ENCODE measurements around the gene HRG.
A peak's percentile ranks its signal among the peaks of the same experiment; 100 is the strongest.
"Not testable (repeated sequence)": the region's sequence is repeated elsewhere in the genome, so short reads cannot be mapped to it uniquely, and the experiment has no call there.

Gene HRG

GRCh38 chr3:186683979-186684378 lies 18.2 kb downstream of the HRG start:
- no peak for DNase-seq

GRCh38 chr3:186686475-186686874 lies 20.7 kb downstream of the HRG start:
- DNase-seq: not testable (repeated sequence)

GRCh38 chr3:186687120-186687651 lies 21.4 kb downstream of the HRG start:
- DNase-seq: no peak

- DNase-seq: not testable (repeated sequence)
Observed at GRCh38 chr3:186690304-186690703, 24.5 kb downstream of the HRG start.

GRCh38 chr3:186691676-186692075 lies 25.9 kb downstream of the HRG start:
- DNase-seq: no peak

- DNase-seq: no peak
Observed at GRCh38 chr3:186693843-186694242, 28.0 kb downstream of the HRG start.

GRCh38 chr3:186694288-186695032 lies 28.6 kb downstream of the HRG start:
- DNase-seq: no peak

- DNase-seq: no peak
Observed at GRCh38 chr3:186696522-186696921, 30.7 kb downstream of the HRG start.

- no peak for DNase-seq
Observed at GRCh38 chr3:186697510-186697909, 31.7 kb downstream of the HRG start.

- DNase-seq: no peak
Observed at GRCh38 chr3:186700267-186700666, 34.5 kb downstream of the HRG start.

GRCh38 chr3:186702451-186702850 lies 36.6 kb downstream of the HRG start:
- DNase-seq: not testable (repeated sequence)

GRCh38 chr3:186705882-186706780 lies 40.3 kb downstream of the HRG start:
- DNase-seq: peak; percentile 51

- no peak for DNase-seq
Observed at GRCh38 chr3:186708983-186709679, 43.3 kb downstream of the HRG start.

- not testable (repeated sequence) for DNase-seq
Observed at GRCh38 chr3:186710694-186711093, 44.9 kb downstream of the HRG start.

- DNase-seq: no peak
Observed at GRCh38 chr3:186713499-186713898, 47.7 kb downstream of the HRG start.

GRCh38 chr3:186717039-186717457 lies 51.2 kb downstream of the HRG start, which contains the start of gene KNG1:
TSS of gene KNG1 (plus strand) at chr3:186717359. CDS start at chr3:186717543, 184 bp downstream.
- DNase-seq: no peak

GRCh38 chr3:186719945-186720739 lies 54.3 kb downstream of the HRG start:
- DNase-seq: no peak

GRCh38 chr3:186722457-186722856 lies 56.6 kb downstream of the HRG start:
- no peak for DNase-seq

GRCh38 chr3:186724911-186725310 lies 59.1 kb downstream of the HRG start:
- DNase-seq: no peak

Measured in GF-D8 (cell line).